ENCODE results near the gene SOX9. TPM values are rescaled to one million over a fixed set of nuclear protein-coding genes. Genes with fewer than 3 reads are reported as not detected.

The SOX9 gene
- total and polyA plus RNA-seq, 9 of the 15 experiments (the other 6 are each of a cell fraction or from before 2014, with no cell fraction given) = 0.04 TPM; not detected in 8

DNA sequence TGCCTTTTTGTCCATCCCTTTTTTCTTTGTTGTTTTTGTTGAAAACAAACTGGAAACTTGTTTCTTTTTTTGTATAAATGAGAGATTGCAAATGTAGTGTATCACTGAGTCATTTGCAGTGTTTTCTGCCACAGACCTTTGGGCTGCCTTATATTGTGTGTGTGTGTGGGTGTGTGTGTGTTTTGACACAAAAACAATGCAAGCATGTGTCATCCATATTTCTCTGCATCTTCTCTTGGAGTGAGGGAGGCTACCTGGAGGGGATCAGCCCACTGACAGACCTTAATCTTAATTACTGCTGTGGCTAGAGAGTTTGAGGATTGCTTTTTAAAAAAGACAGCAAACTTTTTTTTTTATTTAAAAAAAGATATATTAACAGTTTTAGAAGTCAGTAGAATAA is 4.9 kb downstream of the SOX9 start:
- Histone ChIP-seq H3K4me1 (replicated peaks in 1 of 2; ENCODE audit: control insufficient read depth in 2 of 2, insufficient read depth in 2 of 2, low read length in 2 of 2) (peaks cover 0 to 5% of the 10 kb centered on the region in 2 experiments; a peak in 1 of 5 replicates), H3K79me2 (ENCODE audit: control insufficient read depth, insufficient read depth, low read length) (no peaks in the 10 kb centered on the region), H3K27me3 (ENCODE audit: control insufficient read depth in 2 of 2, insufficient read depth in 2 of 2, low read length in 2 of 2) (peaks cover 0 to 15% of the 10 kb centered on the region in 2 experiments; a peak in 2 of 5 replicates), H3K9ac (ENCODE audit: insufficient read depth in 1 of 2, low read depth in 2 of 2, low read length in 2 of 2) (no peak overlapping the region), H3K9me3 (replicated peaks; ENCODE audit: control insufficient read depth, insufficient read depth, low read depth, low read length) (no peaks in the 10 kb centered on the region), H3K36me3 (ENCODE audit: control insufficient read depth, insufficient read depth, low read length) (no peaks in the 10 kb centered on the region), H2AFZ (ENCODE audit: low read depth, low read length) (no peak overlapping the region), H4K20me1 (replicated peaks; ENCODE audit: control insufficient read depth, insufficient read depth, low read length) (no peaks in the 10 kb centered on the region), H3K4me2 (ENCODE audit: insufficient read depth, low read length) (no peak overlapping the region), H3K4me3 (no peak overlapping the region), H3K9me1 (ENCODE audit: control insufficient read depth, insufficient read depth, low read length) (no peaks in the 10 kb centered on the region), H3K27ac (ENCODE audit: extremely low read depth, low read depth, low read length) (no peak overlapping the region)
- ChIA-PET CTCF (ENCODE audit: low intra/inter-chr PET ratio) (no interaction called here), POLR2A (no interaction called here)
- ATAC-seq (no peak), FAIRE-seq (no peak), DNase-seq (ENCODE audit: extremely low read depth in 1 of 4, low spot score in 3 of 4) (no peak)
- TF ChIP-seq DMBX1 (CRISPR knock-in tag; IDR thresholded peaks at IDR 0.05; ENCODE audit: borderline replicate concordance) (no peak), YBX1 (IDR thresholded peaks at IDR 0.05) (no peak), ZNF696 (CRISPR knock-in tag; conservative IDR thresholded peaks at IDR 0.05) (no peak), BRD9 (IDR thresholded peaks at IDR 0.05; ENCODE audit: low read depth, partially characterized antibody) (no peak), ARID4B (CRISPR knock-in tag; IDR thresholded peaks at IDR 0.05) (no peak), ZNF584 (CRISPR knock-in tag; IDR thresholded peaks at IDR 0.05; ENCODE audit: low read depth) (no peak), GTF2B (IDR thresholded peaks at IDR 0.05; ENCODE audit: extremely low read depth, insufficient read length) (no peak), HEY1 (CRISPR knock-in tag; IDR thresholded peaks at IDR 0.05; ENCODE audit: borderline replicate concordance) (no peak), HMG20B (CRISPR knock-in tag; IDR thresholded peaks at IDR 0.05) (no peak), ZNF644 (tag; IDR thresholded peaks at IDR 0.05; ENCODE audit: low read depth) (no peak)
- TF ChIP-seq, protein P1, sequence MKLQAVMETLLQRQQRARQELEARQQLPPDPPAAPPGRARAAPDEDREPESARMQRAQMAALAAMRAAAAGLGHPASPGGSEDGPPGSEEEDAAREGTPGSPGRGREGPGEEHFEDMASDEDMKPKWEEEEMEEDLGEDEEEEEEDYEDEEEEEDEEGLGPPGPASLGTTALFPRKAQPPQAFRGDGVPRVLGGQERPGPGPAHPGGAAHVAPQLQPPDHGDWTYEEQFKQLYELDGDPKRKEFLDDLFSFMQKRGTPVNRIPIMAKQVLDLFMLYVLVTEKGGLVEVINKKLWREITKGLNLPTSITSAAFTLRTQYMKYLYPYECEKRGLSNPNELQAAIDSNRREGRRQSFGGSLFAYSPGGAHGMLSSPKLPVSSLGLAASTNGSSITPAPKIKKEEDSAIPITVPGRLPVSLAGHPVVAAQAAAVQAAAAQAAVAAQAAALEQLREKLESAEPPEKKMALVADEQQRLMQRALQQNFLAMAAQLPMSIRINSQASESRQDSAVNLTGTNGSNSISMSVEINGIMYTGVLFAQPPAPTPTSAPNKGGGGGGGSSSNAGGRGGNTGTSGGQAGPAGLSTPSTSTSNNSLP (IDR thresholded peaks at IDR 0.05; ENCODE audit: borderline replicate concordance, low read depth, low read length) = no peak
- in situ Hi-C loops (cut with MboI) (no loop called here), intact Hi-C loops (cut with micrococcal nuclease) (no loop called here)
- BruUV-seq (replicated peaks) = no TSS peak

All from K562 (cell line).